KOPT-K1 (cell line): ENCODE measurements around the gene DCXR.

Source experiments
- H3K27ac ChIP-seq: fragments of 200-600 bp; sonication (generic); 2 replicates; pipeline ENCODE4 v1.5.1; 2016; ENCODE audit warnings: antibody characterized with exemption, mild to moderate bottlenecking, low read depth, low read length; ENCODE audit not compliant: poor library complexity, severe bottlenecking
- H3K36me3 ChIP-seq: fragments of 200-600 bp; sonication (generic); 2 replicates; pipeline ENCODE4 v1.5.1; 2017; ENCODE audit warnings: antibody characterized with exemption, mild to moderate bottlenecking, low read length, moderate library complexity; ENCODE audit not compliant: insufficient read depth
- H3K9me3 ChIP-seq: fragments of 200-600 bp; sonication (generic); 2 replicates; pipeline ENCODE4 v1.5.1; 2017; ENCODE audit warnings: antibody characterized with exemption, low read length, mild to moderate bottlenecking; ENCODE audit not compliant: insufficient read depth, poor library complexity, severe bottlenecking

Gene DCXR

GRCh38 chr17:81990836-81991683 lies 46.4 kb downstream of the DCXR start:
- Histone ChIP-seq H3K9me3 (no peaks in the 10 kb centered on the region), H3K36me3 (peaks cover 6% of the 10 kb centered on the region; the same call in 1 of the 2 replicates), H3K27ac (no peak overlapping the region)

GRCh38 chr17:81987161-81987770 lies 50.2 kb downstream of the DCXR start:
- Histone ChIP-seq H3K27ac (no peak overlapping the region), H3K36me3 (peaks cover 24% of the 10 kb centered on the region), H3K9me3 (no peaks in the 10 kb centered on the region)

GRCh38 chr17:81986606-81987005 lies 50.9 kb downstream of the DCXR start:
- Histone ChIP-seq H3K36me3 (peaks cover 24% of the 10 kb centered on the region), H3K27ac (no peak overlapping the region), H3K9me3 (no peaks in the 10 kb centered on the region)
